ELF-1 (cell line): ENCODE results near the gene SLC2A11.
A peak's percentile ranks its signal among the peaks of the same experiment; 100 is the strongest.
"Not testable (repeated sequence)": the region's sequence is repeated elsewhere in the genome, so short reads cannot be mapped to it uniquely, and the experiment has no call there.

Source experiments
- DNase-seq: peaks from one replicate; pipeline ENCODE4 v3.0.0-alpha.2; 2016; ENCODE audit warnings: low read depth, low spot score

The SLC2A11 gene

DNA sequence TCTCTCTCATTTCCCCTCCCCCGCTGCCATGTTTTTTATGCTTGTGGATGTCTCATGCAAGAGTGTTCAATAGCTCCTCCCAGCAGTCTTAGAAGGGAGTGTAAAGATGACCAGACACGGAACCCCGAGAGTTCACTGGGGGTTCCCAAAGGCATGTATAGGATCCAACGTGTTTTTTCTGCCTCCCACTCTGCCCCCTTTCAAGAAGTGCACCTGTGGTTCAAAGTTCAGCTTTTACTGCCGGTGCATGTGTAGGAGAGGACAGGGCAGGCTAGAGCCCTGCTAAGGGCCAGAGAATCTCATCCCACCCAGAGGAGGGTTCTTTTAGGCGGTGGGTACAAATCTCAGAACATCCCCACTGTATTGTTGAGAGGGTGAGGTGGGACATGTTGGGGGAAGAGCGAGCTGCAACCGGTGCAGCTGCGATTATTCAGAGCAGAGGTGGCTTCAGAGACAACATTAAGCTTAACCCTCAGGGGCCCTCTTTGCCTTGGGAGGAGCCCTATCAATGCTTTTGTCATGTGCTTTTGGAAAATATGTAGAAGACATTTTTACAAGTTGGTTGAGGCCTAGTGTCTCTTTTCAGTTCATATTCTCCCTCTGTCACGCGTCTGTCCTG is 51.0 kb downstream of the SLC2A11 start:
- DNase-seq, result no peak

- DNase-seq, result no peak
These were observed 51.7 kb downstream of the SLC2A11 start for GRCh38 chr22:23909296-23909898.

GRCh38 chr22:23910496-23911190 is 53.0 kb downstream of the SLC2A11 start:
- DNase-seq, result no peak

GRCh38 chr22:23911318-23911980 is 53.8 kb downstream of the SLC2A11 start:
- DNase-seq, result no peak

DNA sequence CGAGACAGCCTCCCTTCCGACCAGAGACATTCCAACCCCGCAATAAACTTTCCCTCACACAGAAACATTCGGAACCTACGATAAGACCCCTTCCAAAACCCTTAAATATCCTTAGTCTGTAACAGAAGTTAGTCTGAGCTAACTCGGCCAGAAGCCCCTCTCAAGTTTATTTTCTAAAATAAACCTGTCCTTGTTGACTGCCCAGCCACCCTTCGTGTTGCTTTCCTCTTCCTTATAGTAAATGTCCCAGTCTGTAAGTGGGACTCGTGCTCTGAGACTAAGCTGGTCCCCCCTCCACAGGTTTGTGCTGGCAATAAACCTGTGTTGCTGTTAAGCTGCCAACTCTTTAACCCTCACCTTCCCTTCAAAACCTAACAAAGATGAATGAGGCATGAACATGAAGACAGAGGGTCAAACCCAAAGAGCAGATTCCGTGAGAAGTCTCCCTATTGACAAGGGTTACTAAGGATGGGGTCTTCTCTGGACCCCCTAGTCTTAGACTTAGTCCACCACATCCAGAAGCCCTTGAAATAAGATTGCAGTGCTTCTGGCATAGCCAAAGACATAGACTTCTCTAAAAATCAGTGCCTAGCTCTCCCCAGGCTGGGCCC is 54.7 kb downstream of the SLC2A11 start:
- DNase-seq, result no peak

DNA sequence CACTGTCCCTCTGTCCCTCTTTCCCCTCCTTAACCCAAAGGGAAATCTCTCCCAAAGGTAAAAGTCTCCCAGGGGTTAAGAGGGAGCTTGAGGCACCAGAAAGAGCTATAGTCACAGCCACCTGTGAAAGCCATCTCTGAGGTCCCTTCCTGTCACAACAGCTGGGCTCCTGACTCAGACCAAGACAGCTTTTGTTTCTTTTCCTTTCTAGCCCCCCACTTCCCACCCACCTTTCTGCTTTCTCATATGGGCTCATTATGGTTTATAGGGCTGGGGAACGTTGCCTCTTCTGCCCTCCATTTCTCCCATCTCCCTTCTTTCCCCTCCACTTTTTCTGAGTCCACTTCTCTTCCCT is 55.6 kb downstream of the SLC2A11 start:
- DNase-seq, result no peak

- peak; percentile 98 for DNase-seq
These were observed 56.1 kb downstream of the SLC2A11 start for GRCh38 chr22:23913661-23914353.

- DNase-seq, result no peak
These were observed 57.6 kb downstream of the SLC2A11 start for GRCh38 chr22:23915290-23915689.

DNA sequence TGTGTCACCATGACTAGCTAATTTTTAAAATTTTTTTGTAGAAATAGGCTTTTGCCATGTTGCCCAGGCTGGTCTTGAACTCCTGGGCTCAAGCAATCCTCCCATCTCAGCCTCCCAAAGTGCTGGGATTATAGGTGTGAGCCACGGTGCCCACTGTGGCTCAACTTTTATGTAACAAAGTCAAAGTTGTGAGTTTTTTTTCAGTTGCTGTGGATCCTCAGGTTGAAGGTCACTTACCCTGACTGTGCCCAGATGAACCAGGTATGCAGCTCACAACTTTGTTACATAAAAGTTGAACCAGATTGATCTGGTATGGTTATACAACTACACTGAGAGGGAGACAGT is 62.6 kb downstream of the SLC2A11 start:
- not testable (repeated sequence) for DNase-seq

GRCh38 chr22:23921586-23922201 is 64.0 kb downstream of the SLC2A11 start:
- peak; percentile 39 for DNase-seq

GRCh38 chr22:23922921-23923320 is 65.2 kb downstream of the SLC2A11 start:
- DNase-seq, result no peak

- DNase-seq, result no peak
These were observed 67.4 kb downstream of the SLC2A11 start for GRCh38 chr22:23925020-23925606.

DNA sequence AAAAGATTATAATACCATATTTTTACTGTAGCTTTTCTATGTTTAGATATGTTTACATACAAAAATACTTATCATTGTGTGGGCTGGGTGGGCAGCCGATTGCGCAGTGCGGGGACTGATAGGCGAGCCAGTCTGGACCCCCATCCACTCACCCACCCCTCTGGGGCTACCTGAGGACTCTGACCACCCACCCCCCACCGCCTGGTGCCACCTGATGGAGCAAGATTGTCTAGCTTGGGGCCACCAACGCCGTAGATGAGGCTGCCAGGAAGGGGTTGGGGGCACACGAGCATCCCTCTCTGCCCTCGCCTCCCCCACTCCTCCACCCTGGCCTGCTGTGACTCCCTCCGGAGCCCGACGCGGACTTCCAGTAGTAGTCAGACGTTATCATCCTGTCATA is 68.9 kb downstream of the SLC2A11 start:
- no peak for DNase-seq
